Chondrocyte (in vitro differentiated cells): ENCODE results near the gene SUCLG1. TPM values are rescaled to one million over a fixed set of nuclear protein-coding genes. Genes with fewer than 3 reads are reported as not detected.

ENCODE experiments used
- DNase-seq: peaks from one replicate; pipeline ENCODE4 v3.0.0; 2021; ENCODE audit warnings: mixed read lengths, low spot score
- H3K27ac Mint-ChIP-seq: one replicate; pipeline ENCODE4 v1.8.0; 2021; ENCODE audit warnings: mild to moderate bottlenecking, moderate library complexity, mixed read lengths; ENCODE audit not compliant: unreplicated experiment
- H3K27me3 Mint-ChIP-seq: 2 replicates; pipeline ENCODE4 v1.8.0; 2021; ENCODE audit warnings: low read depth, mixed read lengths
- H3K36me3 Mint-ChIP-seq: 2 replicates; pipeline ENCODE4 v1.8.0; 2021; ENCODE audit warnings: low read depth, mixed read lengths
- H3K4me1 Mint-ChIP-seq: 2 replicates; pipeline ENCODE4 v1.8.0; 2021; ENCODE audit warnings: low read depth, mild to moderate bottlenecking, mixed read lengths
- H3K4me3 Mint-ChIP-seq: one replicate; pipeline ENCODE4 v1.8.0; 2021; ENCODE audit warnings: mild to moderate bottlenecking, moderate library complexity, mixed read lengths; ENCODE audit not compliant: unreplicated experiment
- H3K9me3 Mint-ChIP-seq: 2 replicates; pipeline ENCODE4 v1.8.0; 2021; ENCODE audit warnings: low read depth, mixed read lengths
- CTCF ChIP-seq: fragments of 200-600 bp; sonication (generic); IDR thresholded peaks from 2 replicates; pipeline ENCODE4 v1.5.0; 2021; ENCODE audit warnings: antibody characterized with exemption, mild to moderate bottlenecking, moderate library complexity
- total RNA-seq: library from RNA; stranded (reverse); gene quantifications from 3 replicates; pipeline ENCODE4 v1.2.1, GENCODE V29; 2021

SUCLG1 gene
- total RNA-seq, 1 donor from 2014 or later, result 38.3 TPM

GRCh38 chr2:84494070-84494469 lies 35.0 kb upstream of the SUCLG1 start:
- no peak for TF ChIP-seq CTCF
- Mint-ChIP-seq H3K27ac (no peak overlapping the region), H3K9me3 (peaks cover under 1% of the 10 kb centered on the region), H3K4me1 (peaks cover 16% of the 10 kb centered on the region), H3K36me3 (no peaks in the 10 kb centered on the region), H3K4me3 (no peak overlapping the region), H3K27me3 (peaks cover under 1% of the 10 kb centered on the region)
- no peak for DNase-seq

GRCh38 chr2:84493514-84493913 lies 34.4 kb upstream of the SUCLG1 start:
- no peaks in the 10 kb centered on the region for H3K36me3 Mint-ChIP-seq
- peaks cover 16% of the 10 kb centered on the region for H3K4me1 Mint-ChIP-seq
- no peaks in the 10 kb centered on the region for H3K27me3 Mint-ChIP-seq
- H3K27ac Mint-ChIP-seq, result no peak overlapping the region
- TF ChIP-seq CTCF, result no peak
- DNase-seq, result no peak
- H3K9me3 Mint-ChIP-seq, result peaks cover 1% of the 10 kb centered on the region
- no peak overlapping the region for H3K4me3 Mint-ChIP-seq

GRCh38 chr2:84492571-84492970 lies 33.5 kb upstream of the SUCLG1 start:
- peak; percentile 68 for TF ChIP-seq CTCF
- Mint-ChIP-seq H3K36me3 (no peaks in the 10 kb centered on the region), H3K27ac (no peak overlapping the region), H3K4me1 (peaks cover 18% of the 10 kb centered on the region), H3K4me3 (no peak overlapping the region), H3K27me3 (no peaks in the 10 kb centered on the region), H3K9me3 (peaks cover 2% of the 10 kb centered on the region)
- no peak for DNase-seq

- Mint-ChIP-seq H3K4me3 (no peak overlapping the region), H3K27me3 (no peaks in the 10 kb centered on the region), H3K4me1 (peaks cover 24% of the 10 kb centered on the region), H3K36me3 (no peaks in the 10 kb centered on the region), H3K27ac (no peak overlapping the region), H3K9me3 (peaks cover 2% of the 10 kb centered on the region)
- TF ChIP-seq CTCF, result no peak
- no peak for DNase-seq
These were observed 32.7 kb upstream of the SUCLG1 start for GRCh38 chr2:84491741-84492140.

DNA sequence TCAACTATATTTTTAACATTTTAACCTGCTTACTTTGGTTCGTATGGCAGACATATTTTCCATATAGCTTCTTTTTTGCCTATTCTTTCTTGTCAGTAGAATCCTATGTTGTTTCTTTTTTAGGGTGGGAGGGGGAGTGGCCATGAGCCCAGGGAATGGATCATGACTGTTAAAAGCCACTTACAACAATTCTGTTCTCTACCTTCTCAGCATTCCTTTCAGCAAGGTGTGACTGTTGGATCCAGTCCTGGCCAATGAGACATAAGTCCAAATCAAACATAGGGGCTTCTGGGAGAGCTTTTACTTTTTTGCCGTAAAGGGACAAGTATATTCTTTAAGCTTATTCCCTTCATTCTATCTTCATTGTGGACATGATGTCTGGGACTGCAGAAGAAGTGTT lies 32.2 kb upstream of the SUCLG1 start:
- no peak for DNase-seq
- Mint-ChIP-seq H3K27me3 (no peaks in the 10 kb centered on the region), H3K27ac (no peak overlapping the region), H3K4me1 (peaks cover 28% of the 10 kb centered on the region), H3K4me3 (no peak overlapping the region), H3K9me3 (peaks cover 2% of the 10 kb centered on the region), H3K36me3 (no peaks in the 10 kb centered on the region)
- no peak for TF ChIP-seq CTCF
